Left cardiac atrium (tissue), 4 donors: ENCODE data around the gene DNAAF9. TPM values are rescaled to one million over a fixed set of nuclear protein-coding genes. Genes with fewer than 3 reads are reported as not detected.
"Not testable (repeated sequence)": the region's sequence is repeated elsewhere in the genome, so short reads cannot be mapped to it uniquely, and the experiment has no call there.

Experiments used
- ATAC-seq, 2 donors: fragments of 200-7000 bp; cut with Tn5 transposase; one replicate each; pipeline ENCODE4 v1.9.1; 2020; ENCODE audit warnings: mild to moderate bottlenecking in 2 of 2, moderate library complexity in 2 of 2
- DNase-seq: peaks from one replicate; pipeline ENCODE4 v3.0.0-alpha.2; 2020
- intact Hi-C, 2 donors: fragments of 100-400 bp; cut with DNase I; formaldehyde crosslinking; loops; one replicate each; pipeline versions ENCODE4 v1.14.1 to v1.15.1; 2022 to 2023
- long read RNA-seq: library from polyadenylated mRNA; unstranded; transcript quantifications from one replicate; pipeline ENCODE4 v2.0.0, GENCODE V29; 2021
- total RNA-seq, 2 donors: library from RNA; stranded (reverse); fragmentation: NEBNext Ultra II Directional; extraction: Animal tissue kit (Norgen Biotek cat#: 25700); gene quantifications; one replicate each; pipeline ENCODE4 v1.2.1, GENCODE V29; 2021
- donor health status: DM: no; HTN: yes; CAD: no.
- donor health status: DM: no; HTN: yes; CAD: no; lungs with severe emphysema.
- donor health status: DM: yes; HTN: yes; CAD: no.
- donor health status: Dilated cardiomyopathy.

Gene DNAAF9
- 10 to 100 TPM; 17.2 TPM for total RNA-seq
- long read RNA-seq, full-length matches to known transcripts = 3 of 12 reads
- long read RNA-seq, partial matches to known transcripts = 4 of 12 reads
- long read RNA-seq, other reads (novel, unspliced or antisense) = 5 of 12 reads

DNA sequence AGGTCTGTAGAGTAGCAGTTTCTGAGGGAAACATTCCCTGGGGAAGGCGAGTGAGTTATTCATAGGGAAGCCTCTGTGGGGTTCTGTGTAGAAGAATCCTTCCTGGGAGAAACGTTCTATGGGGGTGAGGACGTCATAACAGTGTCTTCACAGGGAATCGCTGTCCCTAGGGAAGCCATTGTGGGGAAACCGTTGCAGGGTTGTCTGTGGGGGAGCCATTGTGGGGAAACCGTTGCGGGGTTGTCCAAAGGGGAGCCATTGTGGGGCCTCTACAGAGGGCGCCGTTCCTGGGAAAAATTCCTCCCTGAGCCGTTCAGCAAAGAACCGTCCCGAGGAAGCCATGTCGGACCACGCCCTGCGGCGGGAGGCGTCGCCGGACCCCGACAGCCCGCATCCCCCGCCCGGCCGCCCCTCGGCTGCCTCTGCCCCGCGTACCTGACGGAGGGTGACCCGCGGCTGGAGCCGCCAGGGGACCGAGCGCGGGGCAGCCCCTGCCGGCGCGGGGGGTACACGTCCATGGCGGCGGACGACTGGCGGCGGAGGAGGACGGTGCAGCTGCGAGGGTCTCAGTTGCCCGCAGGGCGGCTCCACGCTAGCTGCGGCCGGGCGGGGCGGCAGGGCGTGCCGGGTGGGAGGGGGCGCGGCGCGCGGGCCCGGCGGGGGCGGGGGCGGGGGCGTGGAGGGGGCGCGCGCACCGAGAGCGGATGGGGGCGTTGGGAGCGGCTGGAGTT is at the start of gene DNAAF9:
TSS of gene DNAAF9 (minus strand) at position 630 of the 731 bp plus-strand sequence. CDS start at position 518, 112 bp downstream.
- peak; percentile 71 for DNase-seq
- ATAC-seq = peak; percentile 67 to 74
- intact Hi-C loops = loop anchor here in 1 of 2 donors (10.0 kb wide), 1 partner anchor 232 kb away; the partner anchor contains the start of gene LZTS3

DNA sequence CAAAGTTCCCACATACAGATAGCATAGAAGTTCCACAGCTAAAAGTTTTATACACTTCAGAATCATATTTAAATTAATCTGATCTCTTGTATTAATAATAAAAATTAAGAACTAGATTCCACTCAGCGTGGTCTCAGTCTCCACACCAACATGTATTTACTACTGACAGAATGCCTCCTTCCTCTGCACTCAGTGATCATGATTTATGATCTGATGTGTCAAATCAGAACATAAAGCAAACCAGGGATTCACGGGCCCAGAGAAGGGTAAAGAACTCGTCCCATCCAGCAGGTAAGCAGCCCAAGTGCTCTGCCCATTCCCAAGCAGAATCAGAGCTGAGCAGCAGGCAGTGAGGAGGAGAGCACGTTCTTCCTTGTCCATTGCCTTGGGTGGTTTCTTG is 49.2 kb upstream of the DNAAF9 start:
- intact Hi-C loops = no loop called here
- ATAC-seq = no peak
- DNase-seq = no peak

DNA sequence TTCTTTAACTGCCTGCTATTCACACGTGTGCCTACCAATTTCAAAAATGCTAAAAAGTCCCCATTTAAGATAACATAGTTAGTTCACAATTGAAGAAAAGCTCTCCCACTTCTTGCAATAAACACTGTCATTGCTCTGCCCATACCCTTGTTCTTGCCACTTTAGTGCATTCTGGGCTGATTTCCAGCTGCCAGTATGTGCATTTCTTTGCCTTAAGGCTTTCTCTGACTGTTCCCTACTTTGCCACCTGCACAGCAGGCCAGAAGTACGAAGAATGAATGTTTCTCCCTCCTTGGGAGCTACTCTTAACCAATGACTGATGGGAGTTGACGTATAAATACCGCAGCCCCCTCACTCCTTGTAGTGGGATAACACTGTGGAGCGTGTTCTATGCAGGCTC is 47.4 kb upstream of the DNAAF9 start:
- ATAC-seq = no peak
- DNase-seq = no peak
- intact Hi-C loops = no loop called here

DNA sequence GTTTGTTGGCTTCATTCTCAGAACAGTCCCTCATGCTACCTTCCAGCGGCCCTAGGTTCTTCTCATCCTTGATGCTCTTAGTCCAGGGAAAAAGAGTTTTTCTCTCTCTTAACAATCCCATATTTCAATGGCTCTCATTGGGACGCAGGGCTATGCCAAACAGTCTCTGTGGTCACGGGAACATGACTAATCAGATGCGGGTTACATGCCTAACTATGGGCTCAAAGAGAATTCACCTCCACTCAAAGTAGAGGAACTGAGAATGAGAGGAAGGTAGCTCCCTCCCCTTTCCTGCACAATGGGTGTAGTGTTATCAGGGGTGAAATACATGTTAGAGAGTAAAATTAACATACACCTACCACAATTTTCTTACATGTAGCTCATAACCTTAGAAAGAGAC is 45.2 kb upstream of the DNAAF9 start:
- intact Hi-C loops = no loop called here
- ATAC-seq (no peak), DNase-seq (no peak)

DNA sequence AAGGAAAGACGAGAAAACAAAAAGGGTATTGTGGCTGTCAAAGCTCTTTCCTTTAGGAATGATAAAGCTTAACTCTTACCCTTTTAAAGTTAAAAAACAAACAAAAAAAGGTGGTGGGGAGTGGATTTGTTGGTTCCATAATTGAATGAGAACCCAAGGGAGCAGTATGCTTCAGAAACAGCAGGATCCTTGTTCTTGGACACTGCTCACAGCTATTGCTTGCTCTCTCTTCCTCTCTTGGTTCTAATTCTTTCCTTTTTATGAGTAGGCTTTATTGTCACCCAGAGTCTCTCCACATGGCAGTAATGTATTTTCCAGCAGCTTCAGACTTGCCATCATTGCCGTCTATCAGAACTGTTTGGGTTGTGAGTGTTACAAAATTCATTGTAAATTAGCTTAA is 44.7 kb upstream of the DNAAF9 start:
- DNase-seq (no peak), ATAC-seq (no peak)

DNA sequence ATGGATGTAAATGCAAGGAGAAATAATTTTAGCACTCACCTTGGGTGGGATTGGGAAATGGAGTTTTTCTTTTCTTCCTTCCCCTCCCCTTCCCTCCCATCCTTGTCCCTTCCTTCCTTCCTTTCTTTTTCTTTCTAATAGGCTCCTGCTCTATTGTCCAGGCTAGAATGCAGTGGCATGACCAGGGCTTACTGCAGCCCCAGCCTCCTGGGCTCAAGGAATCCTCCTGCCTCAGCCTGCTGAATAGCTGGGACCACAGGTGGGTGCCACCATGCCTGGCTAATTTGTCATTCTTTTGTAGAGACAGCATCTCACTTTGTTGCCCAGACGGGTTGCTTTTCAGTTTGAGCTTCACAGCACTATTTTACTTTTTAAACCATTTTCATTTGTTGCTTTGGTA is 41.9 kb upstream of the DNAAF9 start:
- DNase-seq (no peak), ATAC-seq (no peak)
- intact Hi-C loops = no loop called here

More for the DNA sequence above, 44.7 kb upstream of the DNAAF9 start:
- intact Hi-C loops = no loop called here

DNA sequence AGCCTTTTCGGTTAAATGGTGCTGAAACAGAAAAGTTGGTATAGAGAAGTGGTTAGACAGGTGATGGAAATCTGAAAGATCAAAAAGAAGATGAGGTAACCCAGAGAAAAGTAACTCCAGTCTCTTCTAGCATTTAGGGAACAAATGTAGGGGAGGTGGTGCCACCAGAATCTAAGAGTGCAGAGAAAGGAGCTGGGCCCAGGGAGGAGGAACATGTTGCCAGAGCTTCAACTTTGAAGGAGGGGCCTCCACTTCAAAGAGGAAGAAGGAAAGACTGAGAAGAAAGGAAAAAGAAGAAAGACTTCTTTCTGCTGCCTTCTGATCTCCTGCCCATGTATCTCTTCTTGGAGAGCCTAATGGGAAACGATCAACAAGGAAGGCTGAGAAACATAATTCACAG is 39.9 kb upstream of the DNAAF9 start:
- intact Hi-C loops = no loop called here
- ATAC-seq (no peak), DNase-seq (no peak)

DNA sequence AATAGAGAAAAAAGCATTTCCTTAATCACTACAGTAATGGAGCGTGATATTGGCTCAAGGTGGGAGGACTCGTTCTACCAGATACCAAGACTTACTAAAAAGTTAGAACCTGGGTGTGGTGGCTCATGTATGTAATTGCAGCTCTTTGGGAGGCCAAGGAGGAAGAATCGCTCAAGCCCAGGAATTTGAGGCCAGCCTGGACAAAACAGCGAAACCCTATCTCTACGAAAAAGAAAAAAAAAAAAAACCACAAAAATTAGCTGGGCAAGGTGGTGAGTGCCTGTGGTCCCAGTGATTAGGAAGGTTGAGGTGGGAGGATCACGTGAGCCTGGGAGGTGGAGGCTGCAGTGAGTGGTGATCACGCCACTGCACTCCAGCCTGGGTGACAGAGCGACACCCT is 39.3 kb upstream of the DNAAF9 start:
- DNase-seq (no peak), ATAC-seq (no peak)
- intact Hi-C loops = no loop called here

DNA sequence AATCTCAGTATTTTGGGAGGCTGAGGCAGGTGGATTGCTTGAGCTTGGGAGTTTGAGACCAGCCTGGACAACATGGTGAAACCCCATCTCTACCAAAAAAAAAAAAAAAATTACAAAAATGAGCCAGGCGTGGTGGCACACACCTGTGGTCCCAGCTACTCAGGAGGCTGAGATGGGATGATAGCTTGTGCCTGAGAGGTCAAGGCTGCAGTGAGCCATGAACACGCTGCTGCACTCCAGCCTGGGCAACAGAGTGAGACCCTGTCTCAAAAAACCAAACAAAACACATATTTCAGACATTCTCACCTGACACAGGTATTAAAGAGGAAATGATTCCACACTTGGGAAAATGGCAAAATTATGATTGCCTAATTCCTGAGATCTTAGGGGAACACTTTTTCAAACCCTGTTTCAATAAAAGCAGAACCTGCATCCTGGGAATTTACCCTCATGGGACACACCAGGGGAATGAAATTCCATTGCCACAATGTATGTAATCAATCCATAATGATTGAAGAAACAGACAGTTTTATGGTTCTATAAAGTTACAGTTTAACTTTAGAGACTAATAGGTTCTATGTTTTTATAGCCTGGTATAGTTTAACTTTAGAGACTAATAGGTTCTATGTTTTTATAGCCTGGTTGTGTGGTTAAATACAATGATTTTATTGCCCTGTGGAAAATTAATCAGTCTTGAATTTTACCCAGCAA is 29.6 kb upstream of the DNAAF9 start:
- ATAC-seq (no peak), DNase-seq (no peak)
- intact Hi-C loops = no loop called here

DNA sequence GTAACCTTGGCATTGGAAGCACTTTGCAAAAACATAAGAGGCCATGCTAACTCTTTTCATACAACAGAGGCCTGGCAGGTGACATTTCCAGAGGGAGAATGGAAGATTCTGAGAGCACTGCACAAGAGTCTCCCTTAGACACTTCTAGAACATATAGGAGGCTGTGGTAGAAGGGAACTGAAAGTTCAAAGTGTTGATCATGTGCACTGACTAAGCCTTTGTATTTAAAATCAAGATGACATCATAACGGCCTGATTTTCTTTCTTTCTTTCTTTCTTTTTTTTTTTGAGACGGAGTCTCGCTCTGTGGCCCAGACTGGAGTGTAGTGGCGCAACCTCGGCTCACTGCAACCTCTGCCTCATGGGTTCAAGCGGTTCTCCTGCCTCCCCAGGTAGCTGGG is 26.8 kb upstream of the DNAAF9 start:
- ATAC-seq (peak in 1 of 2 donors; percentile 39), DNase-seq (no peak)
- intact Hi-C loops = no loop called here

DNA sequence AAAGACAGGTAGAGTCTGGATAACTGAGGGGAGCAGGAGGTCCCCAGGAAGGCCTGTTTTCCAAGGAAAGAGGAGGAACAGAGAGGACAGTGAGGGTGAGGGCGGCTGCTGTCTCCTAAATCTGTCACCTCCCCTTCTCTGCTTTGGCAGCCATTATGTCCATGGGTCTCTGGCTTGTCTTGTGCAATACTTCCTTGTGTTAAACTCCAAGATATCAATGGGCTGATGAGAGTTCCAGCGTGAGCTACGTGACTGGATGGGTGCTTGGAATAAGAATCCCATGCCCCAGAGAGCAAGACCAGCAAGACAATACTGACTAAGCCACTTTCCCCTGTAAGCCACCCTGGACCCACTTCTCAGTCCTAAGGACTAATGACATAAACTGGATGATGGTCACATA is 26.3 kb upstream of the DNAAF9 start:
- intact Hi-C loops = no loop called here
- DNase-seq = no peak
- no peak for ATAC-seq

- ATAC-seq (no peak), DNase-seq (no peak)
- intact Hi-C loops = no loop called here
Measured at GRCh38 chr20:3432844-3433243, 25.4 kb upstream of the DNAAF9 start.

DNA sequence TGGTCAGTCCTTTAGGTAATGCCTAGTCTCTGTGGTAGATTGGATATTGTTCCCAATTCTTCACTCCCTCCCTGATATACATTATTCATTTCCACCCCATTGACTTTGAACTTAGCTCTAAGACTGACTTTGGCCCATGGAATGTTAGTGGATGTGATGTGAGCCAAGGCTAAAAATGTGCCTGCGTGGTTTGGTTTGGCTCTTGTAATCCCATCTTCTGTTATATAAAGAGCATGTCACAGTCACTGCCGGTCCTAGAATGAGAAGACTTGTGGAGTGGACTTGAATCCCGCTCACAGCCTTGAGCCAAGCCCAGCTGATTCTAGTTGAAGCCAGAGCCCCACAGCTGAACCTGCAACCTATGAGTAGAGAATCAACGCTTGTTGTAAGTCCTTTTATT is 23.6 kb upstream of the DNAAF9 start:
- DNase-seq = no peak
- intact Hi-C loops = no loop called here
- no peak for ATAC-seq

- ATAC-seq (peak in 1 of 2 donors; percentile 78), DNase-seq (no peak)
- intact Hi-C loops = no loop called here
Measured at GRCh38 chr20:3430376-3431069, 23.1 kb upstream of the DNAAF9 start.

DNA sequence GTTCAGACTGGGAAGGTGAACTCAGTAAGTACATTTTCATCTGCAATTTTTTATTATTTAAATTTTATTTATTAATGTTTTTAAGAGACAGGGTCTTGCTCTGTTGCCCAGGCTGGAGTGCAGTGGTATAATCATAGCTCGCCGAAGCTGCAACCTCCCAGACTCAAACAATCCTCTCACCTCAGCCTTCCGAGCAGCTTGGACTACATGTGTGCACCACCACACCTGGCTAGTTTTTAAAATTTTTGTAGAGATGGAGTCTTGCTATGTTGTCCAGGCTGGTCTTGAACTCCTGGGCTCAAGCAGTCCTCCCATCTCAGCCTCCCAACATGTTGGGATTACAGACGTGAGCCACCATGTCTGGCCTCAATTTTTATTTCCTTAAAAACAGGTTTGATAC is 19.3 kb upstream of the DNAAF9 start:
- DNase-seq, intact Hi-C loops, ATAC-seq: not testable (repeated sequence)

DNA sequence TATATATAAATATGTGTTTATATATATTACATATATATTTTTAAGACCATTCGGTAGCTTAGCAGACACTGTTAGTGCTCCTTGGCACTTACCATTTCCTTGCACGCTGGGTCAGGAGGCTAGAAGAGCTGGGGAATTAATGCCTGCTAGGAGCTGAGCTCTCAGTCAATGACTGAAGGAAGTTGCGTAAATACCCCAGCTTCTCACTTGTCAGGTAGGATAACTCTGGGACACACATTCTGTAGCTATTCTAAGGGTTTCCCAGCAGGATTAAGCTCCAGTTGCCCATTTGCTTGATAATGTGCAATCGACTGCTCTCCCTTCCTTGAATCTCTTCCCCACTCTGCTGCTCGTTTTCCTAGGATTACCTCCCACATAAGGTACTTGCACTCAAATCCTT is 15.7 kb upstream of the DNAAF9 start:
- no peak for DNase-seq
- no peak for ATAC-seq
- intact Hi-C loops = no loop called here

DNA sequence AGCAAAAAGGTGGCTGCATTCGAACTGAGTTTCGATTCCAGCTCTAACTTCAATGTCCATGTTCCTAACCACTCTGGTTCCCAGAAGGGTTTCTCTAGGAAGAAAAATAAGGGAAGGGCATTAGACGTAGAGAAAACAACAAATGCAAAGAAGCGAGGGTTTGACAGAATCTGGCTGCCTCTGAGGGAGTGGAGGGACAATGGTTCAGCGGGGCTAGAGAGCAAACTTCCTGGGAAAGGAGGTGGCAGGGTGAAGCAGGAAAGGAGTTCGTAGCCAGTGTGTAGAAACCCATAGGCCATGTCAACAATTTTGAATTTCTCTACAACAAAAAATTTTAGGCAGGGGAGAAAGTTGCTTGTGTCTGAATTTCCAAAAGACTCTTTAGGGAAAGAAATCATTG is 14.5 kb upstream of the DNAAF9 start:
- intact Hi-C loops = no loop called here
- ATAC-seq = no peak
- no peak for DNase-seq

DNA sequence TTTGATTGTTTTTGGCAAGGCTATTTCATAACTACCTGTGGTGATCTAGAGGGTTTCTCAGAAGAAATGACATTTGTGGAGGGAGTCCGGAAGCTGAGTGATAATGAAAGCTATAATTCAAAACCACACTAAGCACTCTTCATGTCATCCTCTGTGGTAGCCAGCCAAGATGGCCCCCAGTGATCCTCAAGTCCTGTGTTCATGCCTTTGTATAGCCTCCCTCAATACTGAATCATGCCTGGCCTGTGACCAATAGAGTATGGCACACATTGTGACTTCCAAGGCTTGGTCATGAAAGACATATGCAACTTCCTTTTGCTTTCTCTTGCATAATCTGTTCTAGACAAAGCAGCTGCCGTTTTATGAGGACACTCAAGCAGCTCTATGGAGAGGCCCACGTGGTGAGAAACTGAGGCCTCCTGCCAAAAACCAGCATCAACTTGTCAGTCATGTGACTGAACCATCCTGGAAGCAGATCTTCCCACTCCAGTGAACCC is 12.8 kb upstream of the DNAAF9 start:
- ATAC-seq (peak; percentile 47 to 81), DNase-seq (peak; percentile 27)
- intact Hi-C loops = no loop called here

DNA sequence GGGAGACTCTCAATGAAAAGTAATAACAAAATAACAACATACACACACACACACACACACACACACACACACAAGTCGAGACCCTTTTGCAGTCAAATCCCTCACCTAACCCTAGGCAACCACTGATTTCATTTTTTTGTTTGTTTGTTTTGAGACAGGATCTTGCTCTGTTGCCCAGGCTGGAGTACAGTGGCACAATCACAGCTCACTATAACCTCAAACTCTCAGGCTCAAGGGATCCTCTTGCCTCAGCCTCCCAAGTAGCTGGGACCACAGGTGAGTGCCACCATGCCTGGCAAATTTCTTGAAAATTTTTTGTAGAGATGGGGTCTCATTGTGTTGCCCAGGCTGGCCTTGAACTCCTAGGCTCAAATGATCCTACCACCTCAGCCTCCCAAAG is 10.7 kb upstream of the DNAAF9 start:
- ATAC-seq, DNase-seq, intact Hi-C loops: not testable (repeated sequence)

DNA sequence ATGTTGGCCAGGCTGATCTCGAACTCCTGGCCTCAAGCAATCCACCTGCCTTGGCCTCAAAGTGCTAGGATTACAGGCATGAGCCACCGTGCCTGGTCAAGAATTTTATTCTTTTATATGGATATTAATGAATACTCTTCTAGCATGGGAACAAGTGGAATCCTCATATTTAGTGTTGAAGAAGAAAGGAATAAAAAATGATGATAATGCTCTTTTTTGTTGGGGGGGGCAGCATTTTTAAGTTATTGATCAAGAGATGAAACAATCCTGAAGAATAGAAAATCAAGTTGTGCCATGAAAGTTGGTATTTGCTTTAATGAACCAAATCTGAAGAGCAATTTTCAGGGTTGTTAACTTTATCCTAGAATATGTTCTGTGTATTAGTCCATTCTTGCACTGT is 6.7 kb upstream of the DNAAF9 start:
- no peak for DNase-seq
- ATAC-seq = no peak
- intact Hi-C loops = loop anchor here in 1 of 2 donors (5.0 kb wide), 1 partner anchor 53 kb away; no protein-coding TSS in a partner anchor
